Endothelial cell of umbilical vein (primary cell): ENCODE results near the gene SPTY2D1. TPM values are rescaled to one million over a fixed set of nuclear protein-coding genes. Genes with fewer than 3 reads are reported as not detected.
A peak's percentile ranks its signal among the peaks of the same experiment; 100 is the strongest.

Experiments used
- BruUV-seq: library from RNA; stranded (reverse); fragments of 400-500 nt; replicated peaks from 2 replicates; lab custom pipeline; 2021; lab: Mats Ljungman, UMichigan
- CTCF ChIA-PET: fragments of 300-600, 350-600 bp; sonication (Branson Sonifier 250); formaldehyde crosslinking; loops from one replicate; lab custom pipeline; 2021; ENCODE audit warnings: antibody characterized with exemption, inconsistent platforms; lab: Charles Lee
- POLR2A ChIA-PET: fragments of 300-600, 350-600 bp; sonication (Branson Sonifier 250); formaldehyde crosslinking; loops from one replicate; lab custom pipeline; 2021; ENCODE audit warnings: antibody characterized with exemption, inconsistent platforms; lab: Charles Lee
- DNase-seq: peaks from one replicate; pipeline ENCODE4 v3.0.0-alpha.2; 2011; ENCODE audit warnings: low read depth, low spot score
- FAIRE-seq: peaks from 2 replicates; lab custom pipeline; 2011; peaks lifted over from hg19 to GRCh38; lab: Jason Lieb, UNC
- H2AFZ ChIP-seq: 2 replicates; pipeline ENCODE4 v1.6.0; 2012; ENCODE audit warnings: low read depth, low read length, control low read depth, inconsistent platforms
- H3K27ac ChIP-seq: 2 replicates; pipeline ENCODE4 v1.5.1; 2011; ENCODE audit warnings: low read depth, mild to moderate bottlenecking, control low read depth, low read length, moderate library complexity; ENCODE audit not compliant: insufficient read depth
- H3K27me3 ChIP-seq, 2 experiments: 2 replicates each; pipeline versions ENCODE4 v1.6.0 to v1.6.1; 2011; ENCODE audit warnings: low read length in 2 of 2, mixed read lengths in 1 of 2; ENCODE audit not compliant: control insufficient read depth in 2 of 2, insufficient read depth in 2 of 2
- H3K36me3 ChIP-seq, 2 experiments: 2 replicates in 1 of 2; 3 replicates in 1 of 2; pipeline ENCODE4 v1.5.1; 2011; ENCODE audit warnings: low read length in 2 of 2, mild to moderate bottlenecking in 1 of 2, moderate library complexity in 1 of 2; ENCODE audit not compliant: control insufficient read depth in 2 of 2, insufficient read depth in 2 of 2; ENCODE audit errors: extremely low read depth in 1 of 2
- H3K4me1 ChIP-seq: 3 replicates; pipeline ENCODE4 v1.5.1; 2011; ENCODE audit warnings: mild to moderate bottlenecking, low read length; ENCODE audit not compliant: control insufficient read depth, insufficient read depth; ENCODE audit errors: extremely low read depth
- H3K4me2 ChIP-seq: 2 replicates; pipeline ENCODE4 v1.6.1; 2011; ENCODE audit warnings: low read length, control low read depth, mixed read lengths; ENCODE audit not compliant: insufficient read depth
- H3K4me3 ChIP-seq, 3 experiments: fragments of 200-600 bp in 1 of 3; sonication (generic), shearing (Covaris generic) in 1 of 3; replicated peaks in 1 of 3; 2 replicates each; pipeline ENCODE4 v1.5.1; 2011 to 2016; ENCODE audit warnings: control low read depth in 3 of 3, low read length in 3 of 3, mild to moderate bottlenecking in 2 of 3, inconsistent platforms in 1 of 3, low read depth in 1 of 3, moderate library complexity in 1 of 3; ENCODE audit not compliant: insufficient read depth in 1 of 3
- H3K79me2 ChIP-seq: 2 replicates; pipeline ENCODE4 v1.6.0; 2012; ENCODE audit warnings: low read length, inconsistent platforms; ENCODE audit not compliant: control insufficient read depth, insufficient read depth
- H3K9ac ChIP-seq: replicated peaks from 2 replicates; pipeline ENCODE3; 2011; ENCODE audit warnings: low read length, control low read depth; ENCODE audit not compliant: insufficient read depth; ENCODE audit errors: extremely low read depth
- H3K9me1 ChIP-seq: replicated peaks from 3 replicates; pipeline ENCODE4 v1.6.0; 2011; ENCODE audit warnings: mild to moderate bottlenecking, low read length; ENCODE audit not compliant: control insufficient read depth, insufficient read depth; ENCODE audit errors: extremely low read depth
- H3K9me3 ChIP-seq: replicated peaks from 2 replicates; pipeline ENCODE4 v1.5.1; 2012; ENCODE audit warnings: low read length, inconsistent platforms; ENCODE audit not compliant: control insufficient read depth, insufficient read depth
- H4K20me1 ChIP-seq: replicated peaks from 2 replicates; pipeline ENCODE3; 2011; ENCODE audit warnings: mild to moderate bottlenecking, low read length; ENCODE audit not compliant: control insufficient read depth, insufficient read depth; ENCODE audit errors: extremely low read depth
- FOS ChIP-seq: IDR thresholded peaks from 2 replicates; pipeline ENCODE4 v1.6.1; 2011; ENCODE audit warnings: mild to moderate bottlenecking, low read length, moderate library complexity, borderline replicate concordance; ENCODE audit not compliant: insufficient read depth
- GATA2 ChIP-seq: IDR thresholded peaks from 2 replicates; pipeline ENCODE4 v1.7.0; 2011; ENCODE audit warnings: low read depth, mild to moderate bottlenecking, moderate library complexity, mixed read lengths, low read length; ENCODE audit not compliant: insufficient read length, insufficient read depth
- JUN ChIP-seq: IDR thresholded peaks from 2 replicates; pipeline ENCODE4 v1.6.1; 2011; ENCODE audit warnings: borderline replicate concordance, low read depth; ENCODE audit not compliant: insufficient read length, insufficient read depth
- MYC ChIP-seq: IDR thresholded peaks from one replicate; pipeline ENCODE4 v1.6.1; 2011; ENCODE audit warnings: mild to moderate bottlenecking, low read depth, low read length
- POLR2A ChIP-seq: IDR thresholded peaks from 2 replicates; pipeline ENCODE4 v1.6.1; 2012; ENCODE audit warnings: low read depth, mild to moderate bottlenecking, control low read depth, low read length
- dilution Hi-C: fragments of 300-500 bp; cut with MboI; formaldehyde crosslinking; loops from one replicate; pipeline ENCODE4 v1.15.0; 2019; ENCODE audit warnings: low sequenced_read_pairs; ENCODE audit not compliant: extremely low pct_ligation_motif_present
- intact Hi-C: fragments of 100-400 bp; cut with micrococcal nuclease; formaldehyde crosslinking; loops from one replicate; pipeline ENCODE4 v1.10.0; 2022
- polyA plus RNA-seq, 4 experiments: library from polyadenylated mRNA; depleted of rRNA in 3 of 4; stranded (reverse) in 3 of 4; unstranded in 1 of 4; fragments of >200 nt; gene quantifications; 2 replicates each; pipeline versions ENCODE4 v1.2.1 to v1.2.3, GENCODE V29; 2011 to 2012; ENCODE audit warnings: missing spikeins in 1 of 4
- total RNA-seq: library from RNA; stranded (reverse); gene quantifications from 2 replicates; pipeline ENCODE4 v1.2.3, GENCODE V29; 2021
- TF ChIP-seq, protein P1 (sequence below), 2 donors: IDR thresholded peaks; 1 replicate in 1 of 2; 2 replicates in 1 of 2; pipeline ENCODE4 v1.5.1; 2011; ENCODE audit warnings: low read length in 2 of 2, mild to moderate bottlenecking in 2 of 2, moderate library complexity in 2 of 2, control low read depth in 1 of 2, inconsistent platforms in 1 of 2, low read depth in 1 of 2; ENCODE audit not compliant: insufficient read depth in 1 of 2; ENCODE audit errors: extremely low read depth in 1 of 2
- TF ChIP-seq, protein P2 (sequence below): IDR thresholded peaks from 2 replicates; pipeline ENCODE4 v1.6.1; 2011; ENCODE audit not compliant: insufficient read depth, insufficient read length

SPTY2D1 gene
- total and polyA plus RNA-seq, 2 donors (not counting 3 experiments of a cell fraction or from before 2014, with no cell fraction given) = 5.5 to 18.7 TPM

DNA sequence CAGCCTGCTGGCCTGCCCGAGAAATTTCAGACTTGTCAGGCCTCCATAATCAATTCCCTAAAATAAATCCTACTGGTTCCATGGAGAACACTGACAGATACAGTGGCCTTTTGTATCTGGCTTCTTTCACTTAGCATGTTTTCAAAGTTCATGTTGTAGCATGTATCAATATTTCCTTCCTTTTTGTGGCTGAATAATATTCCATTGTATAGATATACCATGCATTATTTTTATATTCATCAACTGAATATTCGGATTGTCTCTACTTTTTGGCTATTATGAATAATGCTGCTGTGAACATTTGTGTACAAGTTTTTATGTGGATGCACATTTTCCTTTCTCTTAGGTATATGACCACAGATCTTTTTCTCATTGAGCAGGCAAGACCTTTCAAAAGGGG lies 10.4 kb downstream of the SPTY2D1 start:
- no peak for DNase-seq
- Histone ChIP-seq H3K4me2 (no peak overlapping the region), H3K27me3 (no peaks in the 10 kb centered on the region), H4K20me1 (peaks cover 1% of the 10 kb centered on the region), H3K27ac (no peak overlapping the region), H3K9me3 (no peaks in the 10 kb centered on the region), H3K79me2 (peaks cover 78% of the 10 kb centered on the region), H3K4me1 (no peaks in the 10 kb centered on the region), H3K36me3 (no peaks in the 10 kb centered on the region), H2AFZ (no peak overlapping the region), H3K4me3 (no peak overlapping the region), H3K9ac (no peak overlapping the region), H3K9me1 (no peaks in the 10 kb centered on the region)
- TF ChIP-seq, protein P1, sequence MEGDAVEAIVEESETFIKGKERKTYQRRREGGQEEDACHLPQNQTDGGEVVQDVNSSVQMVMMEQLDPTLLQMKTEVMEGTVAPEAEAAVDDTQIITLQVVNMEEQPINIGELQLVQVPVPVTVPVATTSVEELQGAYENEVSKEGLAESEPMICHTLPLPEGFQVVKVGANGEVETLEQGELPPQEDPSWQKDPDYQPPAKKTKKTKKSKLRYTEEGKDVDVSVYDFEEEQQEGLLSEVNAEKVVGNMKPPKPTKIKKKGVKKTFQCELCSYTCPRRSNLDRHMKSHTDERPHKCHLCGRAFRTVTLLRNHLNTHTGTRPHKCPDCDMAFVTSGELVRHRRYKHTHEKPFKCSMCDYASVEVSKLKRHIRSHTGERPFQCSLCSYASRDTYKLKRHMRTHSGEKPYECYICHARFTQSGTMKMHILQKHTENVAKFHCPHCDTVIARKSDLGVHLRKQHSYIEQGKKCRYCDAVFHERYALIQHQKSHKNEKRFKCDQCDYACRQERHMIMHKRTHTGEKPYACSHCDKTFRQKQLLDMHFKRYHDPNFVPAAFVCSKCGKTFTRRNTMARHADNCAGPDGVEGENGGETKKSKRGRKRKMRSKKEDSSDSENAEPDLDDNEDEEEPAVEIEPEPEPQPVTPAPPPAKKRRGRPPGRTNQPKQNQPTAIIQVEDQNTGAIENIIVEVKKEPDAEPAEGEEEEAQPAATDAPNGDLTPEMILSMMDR (IDR thresholded peaks at IDR 0.05; ENCODE audit: extremely low read depth in 1 of 2, insufficient read depth in 1 of 2, low read depth in 1 of 2, low read length in 2 of 2) = no peak
- TF ChIP-seq FOS = no peak
- TF ChIP-seq, protein P2, sequence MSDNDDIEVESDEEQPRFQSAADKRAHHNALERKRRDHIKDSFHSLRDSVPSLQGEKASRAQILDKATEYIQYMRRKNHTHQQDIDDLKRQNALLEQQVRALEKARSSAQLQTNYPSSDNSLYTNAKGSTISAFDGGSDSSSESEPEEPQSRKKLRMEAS = no peak
- intact Hi-C loops = no loop called here
- no peak for FAIRE-seq
- CTCF ChIA-PET = no interaction called here
- POLR2A ChIA-PET = no interaction called here
- BruUV-seq = no TSS peak
- dilution Hi-C loops = no loop called here

DNA sequence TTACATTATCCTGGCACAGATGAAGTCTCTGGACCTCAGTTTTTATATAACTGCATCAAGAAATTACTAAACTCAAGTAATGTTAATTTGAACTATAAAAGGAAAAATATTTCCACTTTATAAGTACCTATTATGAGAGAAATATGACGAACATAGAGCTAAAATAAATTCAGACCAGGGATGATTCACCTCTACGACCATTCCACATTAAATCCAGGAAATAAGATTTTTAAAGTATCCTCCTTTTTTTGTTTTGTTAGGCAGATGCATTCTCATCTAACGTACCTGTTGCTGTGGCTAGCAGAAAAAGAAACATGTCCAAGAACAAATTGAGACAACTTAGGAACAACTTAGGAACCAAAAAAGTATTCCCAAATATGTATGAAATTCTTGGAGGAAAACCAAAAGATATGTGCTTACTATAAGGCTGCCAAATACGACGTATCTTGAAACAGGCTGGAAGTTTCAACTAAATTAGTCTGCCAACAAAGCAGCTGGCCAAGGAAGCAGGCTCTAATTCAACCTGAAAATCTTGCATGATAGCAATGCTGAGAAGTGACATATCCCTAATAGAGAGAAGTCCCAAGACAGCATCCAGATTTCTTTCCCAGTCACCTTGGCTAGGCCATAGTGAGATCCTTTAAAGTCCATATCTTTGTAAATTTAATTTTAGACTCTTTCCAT lies 15.7 kb downstream of the SPTY2D1 start:
- H2AFZ ChIP-seq = no peak overlapping the region
- FAIRE-seq (peak; percentile 12), DNase-seq (peak; percentile 34)
- peaks cover 10 to 17% of the 10 kb centered on the region in 2 experiments for H3K36me3 ChIP-seq
- CTCF ChIA-PET = interaction anchor here (0.9 to 1.8 kb wide), 9 partner anchors 9 to 375 kb away, joined by 3 to 7 read pairs (median 4); partner anchors contain the start of gene SPTY2D1
- no peaks in the 10 kb centered on the region for H3K9me1 ChIP-seq
- intact Hi-C loops = no loop called here
- TF ChIP-seq POLR2A (no peak), MYC (no peak), FOS (peak; percentile 43), JUN (no peak), GATA2 (no peak)
- peaks cover 55% of the 10 kb centered on the region for H3K79me2 ChIP-seq
- peaks cover 5% of the 10 kb centered on the region for H3K4me1 ChIP-seq
- dilution Hi-C loops = no loop called here
- no peaks in the 10 kb centered on the region for H3K9me3 ChIP-seq
- H3K9ac ChIP-seq = no peak overlapping the region
- peak overlapping the region; percentile 4 for H3K4me2 ChIP-seq
- H3K4me3 ChIP-seq = no peak overlapping the region
- BruUV-seq = no TSS peak
- no peak overlapping the region for H3K27ac ChIP-seq
- H3K27me3 ChIP-seq = no peaks in the 10 kb centered on the region
- peaks cover 3% of the 10 kb centered on the region for H4K20me1 ChIP-seq
- POLR2A ChIA-PET = no interaction called here
